SK-N-SH treated with all-trans-retinoic acid at 6 μM for 48 hours (cell line): Measurements from ENCODE around the gene PALD1.

ENCODE experiments used
- ATAC-seq: fragments of 200-7000 bp; cut with Tn5 transposase; 3 replicates; pipeline ENCODE4 v1.9.1; 2020; ENCODE audit warnings: mild to moderate bottlenecking, moderate library complexity
- BACH2 ChIP-seq: fragments of 250-450 bp; sonication (Bioruptor Pico); IDR thresholded peaks from 2 replicates; pipeline ENCODE4 v1.9.0; 2021; ENCODE audit warnings: mild to moderate bottlenecking, borderline replicate concordance
- CREB5 ChIP-seq: fragments of 250-450 bp; sonication (Bioruptor Pico); IDR thresholded peaks from 2 replicates; pipeline ENCODE4 v1.5.1; 2020; ENCODE audit warnings: low read depth, mild to moderate bottlenecking, moderate library complexity
- CSDC2 ChIP-seq: fragments of 250-450 bp; sonication (Bioruptor Pico); IDR thresholded peaks from 2 replicates; pipeline ENCODE4 v1.5.0; 2020; ENCODE audit warnings: mild to moderate bottlenecking, moderate library complexity
- CSRNP3 ChIP-seq: fragments of 250-450 bp; sonication (Bioruptor Pico); IDR thresholded peaks from 2 replicates; pipeline ENCODE4 v1.5.1; 2021; ENCODE audit warnings: mild to moderate bottlenecking, moderate library complexity
- ESRRG ChIP-seq: fragments of 250-450 bp; sonication (Bioruptor Pico); IDR thresholded peaks from 2 replicates; pipeline ENCODE4 v1.6.1; 2021; ENCODE audit warnings: mild to moderate bottlenecking
- GLIS3 ChIP-seq: fragments of 250-450 bp; sonication (Bioruptor Pico); IDR thresholded peaks from 2 replicates; pipeline ENCODE4 v1.5.0; 2020; ENCODE audit warnings: mild to moderate bottlenecking, moderate library complexity
- ISL1 ChIP-seq: fragments of 250-450 bp; sonication (Bioruptor Pico); IDR thresholded peaks from 2 replicates; pipeline ENCODE4 v2.1.2; 2022; ENCODE audit warnings: mild to moderate bottlenecking, moderate library complexity
- OSR1 ChIP-seq: fragments of 250-450 bp; sonication (Bioruptor Pico); IDR thresholded peaks from 2 replicates; pipeline ENCODE4 v1.8.0; 2022; ENCODE audit warnings: moderate library complexity, mild to moderate bottlenecking, inconsistent platforms
- POU6F1 ChIP-seq: fragments of 250-450 bp; sonication (Bioruptor Pico); IDR thresholded peaks from 2 replicates; pipeline ENCODE4 v1.8.0; 2021; ENCODE audit warnings: low read depth, mild to moderate bottlenecking, moderate library complexity, borderline replicate concordance
- PPARA ChIP-seq: fragments of 250-450 bp; sonication (Bioruptor Pico); IDR thresholded peaks from 2 replicates; pipeline ENCODE4 v1.5.0; 2020; ENCODE audit warnings: mild to moderate bottlenecking, borderline replicate concordance
- RARB ChIP-seq: fragments of 250-450 bp; sonication (Bioruptor Pico); IDR thresholded peaks from 2 replicates; pipeline ENCODE4 v1.8.0; 2021; ENCODE audit warnings: mild to moderate bottlenecking, moderate library complexity
- SNAI2 ChIP-seq: fragments of 250-450 bp; sonication (Bioruptor Pico); IDR thresholded peaks from 2 replicates; pipeline ENCODE4 v1.5.0; 2020; ENCODE audit warnings: mild to moderate bottlenecking, moderate library complexity
- TCF4 ChIP-seq: fragments of 250-450 bp; sonication (Bioruptor Pico); IDR thresholded peaks from 2 replicates; pipeline ENCODE4 v1.8.0; 2021; ENCODE audit warnings: mild to moderate bottlenecking, moderate library complexity, borderline replicate concordance
- TOX ChIP-seq: fragments of 250-450 bp; sonication (Bioruptor Pico); IDR thresholded peaks from 2 replicates; pipeline ENCODE4 v1.8.0; 2021; ENCODE audit warnings: mild to moderate bottlenecking, moderate library complexity, borderline replicate concordance
- ZC3H10 ChIP-seq: fragments of 250-450 bp; sonication (Bioruptor Pico); IDR thresholded peaks from 2 replicates; pipeline ENCODE4 v1.5.1; 2021; ENCODE audit warnings: mild to moderate bottlenecking, moderate library complexity
- ZFP3 ChIP-seq: fragments of 250-450 bp; sonication (Bioruptor Pico); IDR thresholded peaks from 2 replicates; pipeline ENCODE4 v1.5.0; 2020; ENCODE audit warnings: mild to moderate bottlenecking, moderate library complexity
- ZFP30 ChIP-seq: fragments of 450-650 bp; formaldehyde crosslinking; IDR thresholded peaks from 2 replicates; pipeline ENCODE4 v1.5.0; 2022; ENCODE audit warnings: mild to moderate bottlenecking, moderate library complexity
- ZNF565 ChIP-seq: fragments of 450-650 bp; formaldehyde crosslinking; conservative IDR thresholded peaks from 2 replicates; pipeline ENCODE4 v1.5.0; 2020; ENCODE audit warnings: low read depth, mild to moderate bottlenecking, moderate library complexity
- ZNF70 ChIP-seq: fragments of 450-650 bp; formaldehyde crosslinking; IDR thresholded peaks from 2 replicates; pipeline ENCODE4 v1.5.0; 2020; ENCODE audit warnings: mild to moderate bottlenecking, moderate library complexity
- ZNF8 ChIP-seq: fragments of 450-650 bp; formaldehyde crosslinking; IDR thresholded peaks from 2 replicates; pipeline ENCODE4 v1.5.0; 2020; ENCODE audit warnings: mild to moderate bottlenecking, moderate library complexity
- TF ChIP-seq, protein P1 (sequence below): fragments of 250-450 bp; sonication (Bioruptor Pico); IDR thresholded peaks from 2 replicates; pipeline ENCODE4 v1.5.0; 2020; ENCODE audit warnings: mild to moderate bottlenecking, moderate library complexity
- TF ChIP-seq, protein P2 (sequence below): fragments of 250-450 bp; sonication (Bioruptor Pico); IDR thresholded peaks from 2 replicates; pipeline ENCODE4 v1.8.0; 2020; ENCODE audit warnings: mild to moderate bottlenecking, moderate library complexity, borderline replicate concordance

PALD1 gene

DNA sequence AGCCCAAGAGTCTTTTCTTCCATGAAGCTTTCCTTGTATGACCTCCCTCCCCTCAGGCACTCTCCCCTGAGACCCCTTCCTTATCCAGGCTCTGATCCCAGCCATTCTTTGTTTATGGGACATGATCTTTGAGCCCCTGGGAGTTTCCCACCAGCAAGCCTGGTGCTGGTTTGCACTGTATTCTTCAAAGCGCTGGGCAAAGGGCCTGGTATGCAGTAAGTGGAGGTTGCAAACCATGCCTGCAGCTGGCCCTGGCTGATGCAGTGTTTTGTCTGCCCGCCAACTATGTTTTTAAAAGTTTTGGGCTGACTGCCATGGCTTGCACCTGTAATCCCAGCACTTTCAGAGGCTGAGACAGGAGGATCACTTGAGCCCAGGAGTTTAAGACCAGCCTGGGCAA lies 30.3 kb upstream of the PALD1 start (continued):
- TF ChIP-seq ZFP3 (CRISPR knock-in tag) (no peak), POU6F1 (CRISPR knock-in tag) (no peak), CSRNP3 (no peak), ISL1 (no peak), TOX (CRISPR knock-in tag) (no peak), CSDC2 (CRISPR knock-in tag) (no peak)

DNA sequence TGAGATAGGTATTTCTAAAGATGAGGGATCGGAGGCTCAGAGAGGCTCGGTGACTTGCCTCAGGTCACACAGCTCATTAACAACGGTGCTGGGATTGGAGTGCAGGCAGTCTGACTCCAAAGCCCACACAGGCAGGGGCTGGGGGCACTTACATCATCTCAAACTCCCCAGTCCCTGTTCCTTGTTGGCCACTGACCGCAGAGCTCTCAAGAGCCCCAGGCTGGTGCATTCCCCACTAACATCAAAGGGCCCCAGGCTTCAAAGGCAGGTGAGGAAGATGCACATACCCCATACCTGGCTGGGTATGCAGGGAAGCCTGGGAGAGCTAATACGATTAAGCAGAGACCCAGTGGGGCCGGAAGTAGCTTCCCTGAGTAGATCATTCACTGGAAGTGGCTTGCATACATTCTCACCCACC lies 23.3 kb upstream of the PALD1 start:
- ATAC-seq: no peak
- TF ChIP-seq SNAI2 (CRISPR knock-in tag) (no peak), GLIS3 (CRISPR knock-in tag) (no peak), TOX (CRISPR knock-in tag) (no peak), ZFP3 (CRISPR knock-in tag) (no peak), CSRNP3 (no peak), TCF4 (CRISPR knock-in tag) (no peak), ZNF70 (CRISPR knock-in tag) (no peak), ESRRG (CRISPR knock-in tag) (no peak), ZFP30 (CRISPR knock-in tag) (no peak), CSDC2 (CRISPR knock-in tag) (no peak), ZNF565 (no peak), CREB5 (CRISPR knock-in tag) (no peak), ZNF8 (CRISPR knock-in tag) (no peak), PPARA (no peak), BACH2 (CRISPR knock-in tag) (no peak)
- TF ChIP-seq, protein P1, sequence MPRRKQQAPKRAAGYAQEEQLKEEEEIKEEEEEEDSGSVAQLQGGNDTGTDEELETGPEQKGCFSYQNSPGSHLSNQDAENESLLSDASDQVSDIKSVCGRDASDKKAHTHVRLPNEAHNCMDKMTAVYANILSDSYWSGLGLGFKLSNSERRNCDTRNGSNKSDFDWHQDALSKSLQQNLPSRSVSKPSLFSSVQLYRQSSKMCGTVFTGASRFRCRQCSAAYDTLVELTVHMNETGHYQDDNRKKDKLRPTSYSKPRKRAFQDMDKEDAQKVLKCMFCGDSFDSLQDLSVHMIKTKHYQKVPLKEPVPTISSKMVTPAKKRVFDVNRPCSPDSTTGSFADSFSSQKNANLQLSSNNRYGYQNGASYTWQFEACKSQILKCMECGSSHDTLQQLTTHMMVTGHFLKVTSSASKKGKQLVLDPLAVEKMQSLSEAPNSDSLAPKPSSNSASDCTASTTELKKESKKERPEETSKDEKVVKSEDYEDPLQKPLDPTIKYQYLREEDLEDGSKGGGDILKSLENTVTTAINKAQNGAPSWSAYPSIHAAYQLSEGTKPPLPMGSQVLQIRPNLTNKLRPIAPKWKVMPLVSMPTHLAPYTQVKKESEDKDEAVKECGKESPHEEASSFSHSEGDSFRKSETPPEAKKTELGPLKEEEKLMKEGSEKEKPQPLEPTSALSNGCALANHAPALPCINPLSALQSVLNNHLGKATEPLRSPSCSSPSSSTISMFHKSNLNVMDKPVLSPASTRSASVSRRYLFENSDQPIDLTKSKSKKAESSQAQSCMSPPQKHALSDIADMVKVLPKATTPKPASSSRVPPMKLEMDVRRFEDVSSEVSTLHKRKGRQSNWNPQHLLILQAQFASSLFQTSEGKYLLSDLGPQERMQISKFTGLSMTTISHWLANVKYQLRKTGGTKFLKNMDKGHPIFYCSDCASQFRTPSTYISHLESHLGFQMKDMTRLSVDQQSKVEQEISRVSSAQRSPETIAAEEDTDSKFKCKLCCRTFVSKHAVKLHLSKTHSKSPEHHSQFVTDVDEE (CRISPR knock-in tag): no peak
- TF ChIP-seq, protein P2, sequence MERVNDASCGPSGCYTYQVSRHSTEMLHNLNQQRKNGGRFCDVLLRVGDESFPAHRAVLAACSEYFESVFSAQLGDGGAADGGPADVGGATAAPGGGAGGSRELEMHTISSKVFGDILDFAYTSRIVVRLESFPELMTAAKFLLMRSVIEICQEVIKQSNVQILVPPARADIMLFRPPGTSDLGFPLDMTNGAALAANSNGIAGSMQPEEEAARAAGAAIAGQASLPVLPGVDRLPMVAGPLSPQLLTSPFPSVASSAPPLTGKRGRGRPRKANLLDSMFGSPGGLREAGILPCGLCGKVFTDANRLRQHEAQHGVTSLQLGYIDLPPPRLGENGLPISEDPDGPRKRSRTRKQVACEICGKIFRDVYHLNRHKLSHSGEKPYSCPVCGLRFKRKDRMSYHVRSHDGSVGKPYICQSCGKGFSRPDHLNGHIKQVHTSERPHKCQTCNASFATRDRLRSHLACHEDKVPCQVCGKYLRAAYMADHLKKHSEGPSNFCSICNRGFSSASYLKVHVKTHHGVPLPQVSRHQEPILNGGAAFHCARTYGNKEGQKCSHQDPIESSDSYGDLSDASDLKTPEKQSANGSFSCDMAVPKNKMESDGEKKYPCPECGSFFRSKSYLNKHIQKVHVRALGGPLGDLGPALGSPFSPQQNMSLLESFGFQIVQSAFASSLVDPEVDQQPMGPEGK (CRISPR knock-in tag): no peak

DNA sequence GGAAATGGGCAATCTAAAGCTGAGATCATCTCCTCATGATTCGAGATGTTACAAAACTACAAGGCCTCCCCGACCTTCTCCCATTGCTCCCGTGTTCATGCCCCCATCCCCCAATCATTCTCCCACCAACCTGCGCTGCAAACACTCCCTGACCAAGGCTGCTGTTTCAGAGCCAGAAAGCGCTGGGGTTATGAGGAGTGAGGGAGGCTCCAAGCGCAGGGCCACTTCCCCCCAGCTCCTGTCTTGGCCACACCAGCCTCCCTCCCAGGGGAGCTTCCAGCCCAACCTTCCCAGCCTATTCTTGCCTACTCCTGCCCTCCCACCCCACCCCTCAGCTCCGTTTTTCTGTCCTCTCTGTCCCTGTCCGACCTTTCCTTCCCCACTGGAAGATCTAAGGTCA lies 22.4 kb upstream of the PALD1 start:
- ATAC-seq: no peak
- TF ChIP-seq ZNF8 (CRISPR knock-in tag) (no peak), RARB (CRISPR knock-in tag) (no peak), OSR1 (CRISPR knock-in tag) (no peak), CSRNP3 (no peak), TCF4 (CRISPR knock-in tag) (no peak), POU6F1 (CRISPR knock-in tag) (no peak), ISL1 (no peak), ESRRG (CRISPR knock-in tag) (no peak), ZNF565 (no peak), TOX (CRISPR knock-in tag) (no peak), ZC3H10 (no peak), SNAI2 (CRISPR knock-in tag) (no peak), GLIS3 (CRISPR knock-in tag) (no peak), CSDC2 (CRISPR knock-in tag) (no peak)
